Endothelial cell of umbilical vein (primary cell): ENCODE data around the gene PDIA4.

Experiments
- CTCF ChIP-seq, 2 donors: IDR thresholded peaks; 1 replicate in 1 of 2; 2 replicates in 1 of 2; pipeline ENCODE4 v1.5.1; 2011; ENCODE audit warnings: low read length in 2 of 2, mild to moderate bottlenecking in 2 of 2, moderate library complexity in 2 of 2, control low read depth in 1 of 2, inconsistent platforms in 1 of 2, low read depth in 1 of 2; ENCODE audit not compliant: insufficient read depth in 1 of 2; ENCODE audit errors: extremely low read depth in 1 of 2
- EZH2 ChIP-seq: IDR thresholded peaks from 2 replicates; pipeline ENCODE4 v1.6.1; 2012; ENCODE audit warnings: borderline replicate concordance, low read depth, mild to moderate bottlenecking, moderate library complexity, low read length, inconsistent platforms; ENCODE audit not compliant: severe bottlenecking
- JUN ChIP-seq: IDR thresholded peaks from 2 replicates; pipeline ENCODE4 v1.6.1; 2011; ENCODE audit warnings: borderline replicate concordance, low read depth; ENCODE audit not compliant: insufficient read length, insufficient read depth
- POLR2A ChIP-seq: IDR thresholded peaks from 2 replicates; pipeline ENCODE4 v1.6.1; 2012; ENCODE audit warnings: low read depth, mild to moderate bottlenecking, control low read depth, low read length
- POLR2AphosphoS5 ChIP-seq: IDR thresholded peaks from 2 replicates; pipeline ENCODE4 v1.6.1; 2012; ENCODE audit warnings: low read depth, mild to moderate bottlenecking, control low read depth, low read length, moderate library complexity; ENCODE audit not compliant: insufficient read depth

- TF ChIP-seq CTCF (IDR thresholded peaks at IDR 0.05; ENCODE audit: extremely low read depth in 1 of 2, insufficient read depth in 1 of 2, low read depth in 1 of 2, low read length in 2 of 2) (no peak), POLR2A (no peak), POLR2AphosphoS5 (no peak), JUN (no peak), EZH2 (no peak)
Observed at GRCh38 chr7:149013876-149014275, 14.4 kb downstream of the PDIA4 start.
